Cerebellar cortex (tissue), 1 donor: Measurements from ENCODE around the gene CORT.
"Not testable (repeated sequence)": the region's sequence is repeated elsewhere in the genome, so short reads cannot be mapped to it uniquely, and the experiment has no call there.

Experiments used
- DNase-seq: peaks from one replicate; pipeline ENCODE4 v3.0.0-alpha.2; 2015; ENCODE audit warnings: low spot score

The CORT gene, protein sequence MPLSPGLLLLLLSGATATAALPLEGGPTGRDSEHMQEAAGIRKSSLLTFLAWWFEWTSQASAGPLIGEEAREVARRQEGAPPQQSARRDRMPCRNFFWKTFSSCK

DNA sequence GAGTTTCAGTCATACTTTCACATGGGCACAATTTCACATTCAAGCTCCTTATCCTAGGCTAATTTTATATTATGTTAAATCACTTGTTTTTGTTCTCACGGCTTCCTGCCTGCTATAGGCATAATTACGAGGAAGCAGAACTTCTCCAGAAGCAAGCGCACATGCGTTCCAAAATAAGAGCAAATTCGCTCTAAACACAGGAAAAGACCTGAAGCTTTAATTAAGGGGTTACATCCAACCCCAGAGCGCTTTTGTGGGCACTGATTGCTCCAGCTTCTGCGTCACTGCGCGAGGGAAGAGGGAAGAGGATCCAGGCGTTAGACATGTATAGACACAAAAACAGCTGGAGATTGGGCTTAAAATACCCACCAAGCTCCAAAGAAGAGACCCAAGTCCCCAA lies at the start of gene CORT:
Gene CORT (plus strand): TSS at position 281 of the 400 bp plus-strand sequence. CDS start 193 bp downstream, outside the sequence.
- no peak for DNase-seq

DNA sequence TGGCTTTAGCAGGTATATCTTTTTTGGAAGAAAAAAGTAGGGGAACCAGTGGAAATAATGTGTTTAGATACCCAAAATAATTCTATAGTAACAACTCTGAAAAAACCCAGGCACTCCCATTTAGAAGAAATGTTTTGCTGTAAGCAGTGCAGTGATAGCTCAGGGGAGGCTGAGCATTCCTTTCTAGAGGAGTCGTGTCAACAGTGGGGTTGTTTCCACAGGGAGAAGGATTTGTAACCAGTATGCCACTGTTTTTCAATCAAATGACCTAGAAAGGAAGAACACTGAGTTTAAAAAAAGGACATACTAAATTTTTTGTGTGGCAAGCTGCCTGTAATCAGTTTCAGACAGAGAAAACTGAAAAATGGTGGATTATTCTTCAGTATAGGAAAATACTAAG lies 48.5 kb upstream of the CORT start:
- DNase-seq = no peak

DNA sequence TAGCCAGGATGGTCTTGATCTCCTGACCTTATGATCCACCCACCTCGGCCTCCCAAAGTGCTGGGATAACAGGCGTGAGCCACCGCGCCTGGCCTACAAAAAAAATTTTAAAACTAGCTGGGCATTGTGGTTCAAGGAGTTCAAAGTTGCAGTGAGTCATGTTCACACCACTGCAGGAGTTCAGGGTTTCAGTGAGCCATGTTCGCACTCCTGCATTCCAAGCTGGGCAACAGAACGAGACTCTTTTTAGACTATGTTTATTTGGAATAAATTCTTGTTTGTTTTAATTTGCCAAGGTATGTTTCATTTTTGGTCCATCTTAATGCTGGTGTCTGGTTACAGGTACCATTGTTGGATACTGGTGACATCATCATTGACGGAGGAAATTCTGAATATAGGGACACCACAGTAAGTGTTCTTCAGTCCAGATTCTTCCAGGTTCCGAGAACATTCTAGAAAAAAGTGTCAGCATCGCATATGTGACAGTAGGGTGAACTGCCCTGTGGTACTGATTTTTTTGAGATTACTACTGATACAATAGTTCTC lies 47.0 kb upstream of the CORT start:
- no peak for DNase-seq

DNA sequence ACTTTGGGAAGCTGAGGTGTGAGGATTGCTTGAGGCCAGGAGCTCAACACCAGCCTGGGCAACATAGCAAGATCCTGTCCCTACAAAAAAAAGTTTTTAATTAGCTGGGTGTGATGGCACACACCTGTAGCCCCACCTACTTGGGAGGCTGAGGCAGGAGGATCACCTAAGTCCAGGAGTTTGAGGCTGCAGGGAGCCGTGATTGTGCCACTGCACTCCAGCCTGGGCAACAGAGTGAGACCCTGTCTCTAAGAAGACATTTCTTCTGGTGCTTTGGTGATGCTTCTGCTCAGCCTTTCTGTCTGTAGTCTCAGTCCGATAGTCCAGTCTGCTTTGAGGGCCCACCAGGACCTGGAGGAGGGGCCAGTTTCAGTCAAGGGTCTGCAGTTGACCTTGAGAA lies 42.6 kb upstream of the CORT start:
- DNase-seq = no peak

- no peak for DNase-seq
These were observed 34.5 kb upstream of the CORT start for GRCh38 chr1:10415211-10415930.

GRCh38 chr1:10415967-10416366 lies 33.9 kb upstream of the CORT start:
- DNase-seq = not testable (repeated sequence)

- DNase-seq = not testable (repeated sequence)
These were observed 31.1 kb upstream of the CORT start for GRCh38 chr1:10418741-10419140.

DNA sequence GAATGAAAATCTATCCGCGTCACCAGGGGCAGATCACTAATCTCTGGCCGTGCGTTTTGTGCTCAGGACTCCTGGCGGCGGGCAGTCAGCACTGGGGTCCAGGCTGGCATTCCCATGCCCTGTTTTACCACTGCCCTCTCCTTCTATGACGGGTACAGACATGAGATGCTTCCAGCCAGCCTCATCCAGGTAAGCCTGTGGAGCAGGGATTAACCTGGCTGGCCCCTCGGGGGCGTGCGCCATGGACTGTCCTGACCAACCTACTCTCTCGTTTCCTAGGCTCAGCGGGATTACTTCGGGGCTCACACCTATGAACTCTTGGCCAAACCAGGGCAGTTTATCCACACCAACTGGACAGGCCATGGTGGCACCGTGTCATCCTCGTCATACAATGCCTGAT lies 30.5 kb upstream of the CORT start:
- no peak for DNase-seq

DNA sequence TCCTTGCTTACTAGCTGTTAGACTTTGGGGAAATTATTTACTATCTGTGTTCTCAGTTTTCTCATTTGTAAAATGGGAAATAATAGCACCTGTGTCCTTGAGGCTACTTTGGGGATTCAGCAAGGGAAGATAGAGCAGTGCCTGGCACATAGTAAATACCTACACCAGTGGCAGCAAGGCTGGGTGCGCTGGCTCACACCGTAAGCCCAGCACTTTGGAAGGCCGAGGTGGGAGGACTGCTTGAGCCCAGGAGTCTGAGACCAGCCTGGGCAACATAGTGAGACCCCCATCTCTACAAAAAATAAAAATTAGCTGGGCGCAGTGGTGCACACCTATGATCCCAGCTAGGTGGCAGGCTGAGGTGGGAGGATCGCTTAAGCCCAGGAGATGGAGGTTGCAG lies 28.2 kb upstream of the CORT start:
- DNase-seq = no peak

DNA sequence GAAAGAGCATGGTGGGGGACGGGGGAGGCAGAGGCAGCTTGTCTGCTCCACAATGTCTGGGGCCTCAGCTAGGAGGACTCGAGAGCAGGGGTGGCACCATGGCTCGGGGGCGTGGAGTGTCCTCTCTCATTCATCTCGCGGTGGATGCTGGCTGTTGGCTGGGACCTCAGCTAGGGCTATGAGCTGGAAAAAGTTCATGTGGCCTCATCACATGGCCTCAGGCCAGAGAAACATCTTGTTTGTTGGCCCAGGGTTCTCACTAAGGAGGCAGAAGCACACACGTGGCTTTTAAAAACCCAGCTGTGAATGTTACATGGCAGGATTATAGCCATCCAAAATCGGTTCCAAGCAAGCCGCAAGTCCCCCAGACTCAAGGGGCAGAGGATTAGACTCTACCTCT lies 25.8 kb upstream of the CORT start:
- no peak for DNase-seq

GRCh38 chr1:10424651-10425050 lies 25.2 kb upstream of the CORT start:
- DNase-seq = no peak

DNA sequence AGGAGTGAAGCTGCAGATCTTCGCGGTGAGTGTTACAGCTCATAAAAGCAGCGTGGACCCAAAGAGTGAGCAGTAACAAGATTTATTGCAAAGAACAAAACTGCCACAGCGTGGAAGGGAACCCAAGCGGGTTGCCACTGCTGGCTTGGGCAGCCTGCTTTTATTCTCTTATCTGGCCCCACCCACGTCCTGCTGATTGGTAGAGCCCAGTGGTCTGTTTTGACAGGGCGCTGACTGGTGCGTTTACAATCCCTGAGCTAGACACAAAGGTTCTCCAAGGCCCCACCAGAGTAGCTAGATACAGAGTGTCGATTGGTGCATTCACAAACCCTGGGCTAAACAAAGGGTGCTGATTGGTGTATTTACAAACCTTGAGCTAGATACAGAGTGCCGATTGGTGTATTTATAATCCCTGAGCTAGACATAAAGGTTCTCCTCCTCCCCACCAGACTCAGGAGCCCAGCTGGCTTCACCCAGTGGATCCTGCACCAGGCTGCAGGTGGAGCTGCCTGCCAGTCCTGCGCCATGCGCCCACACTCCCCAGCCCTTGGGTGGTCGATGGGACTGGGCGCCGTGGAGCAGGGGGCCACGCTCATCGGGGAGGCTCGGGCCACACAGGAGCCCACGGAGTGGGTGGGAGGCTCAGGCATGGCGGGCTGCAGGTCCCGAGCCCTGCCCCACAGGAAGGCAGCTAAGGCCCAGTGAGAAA lies 23.9 kb upstream of the CORT start:
- DNase-seq = not testable (repeated sequence)

GRCh38 chr1:10426535-10426848 lies 23.3 kb upstream of the CORT start:
- not testable (repeated sequence) for DNase-seq

GRCh38 chr1:10428984-10429383 lies 20.8 kb upstream of the CORT start:
- DNase-seq = no peak

- DNase-seq = no peak
These were observed 20.0 kb upstream of the CORT start for GRCh38 chr1:10429868-10430215.

DNA sequence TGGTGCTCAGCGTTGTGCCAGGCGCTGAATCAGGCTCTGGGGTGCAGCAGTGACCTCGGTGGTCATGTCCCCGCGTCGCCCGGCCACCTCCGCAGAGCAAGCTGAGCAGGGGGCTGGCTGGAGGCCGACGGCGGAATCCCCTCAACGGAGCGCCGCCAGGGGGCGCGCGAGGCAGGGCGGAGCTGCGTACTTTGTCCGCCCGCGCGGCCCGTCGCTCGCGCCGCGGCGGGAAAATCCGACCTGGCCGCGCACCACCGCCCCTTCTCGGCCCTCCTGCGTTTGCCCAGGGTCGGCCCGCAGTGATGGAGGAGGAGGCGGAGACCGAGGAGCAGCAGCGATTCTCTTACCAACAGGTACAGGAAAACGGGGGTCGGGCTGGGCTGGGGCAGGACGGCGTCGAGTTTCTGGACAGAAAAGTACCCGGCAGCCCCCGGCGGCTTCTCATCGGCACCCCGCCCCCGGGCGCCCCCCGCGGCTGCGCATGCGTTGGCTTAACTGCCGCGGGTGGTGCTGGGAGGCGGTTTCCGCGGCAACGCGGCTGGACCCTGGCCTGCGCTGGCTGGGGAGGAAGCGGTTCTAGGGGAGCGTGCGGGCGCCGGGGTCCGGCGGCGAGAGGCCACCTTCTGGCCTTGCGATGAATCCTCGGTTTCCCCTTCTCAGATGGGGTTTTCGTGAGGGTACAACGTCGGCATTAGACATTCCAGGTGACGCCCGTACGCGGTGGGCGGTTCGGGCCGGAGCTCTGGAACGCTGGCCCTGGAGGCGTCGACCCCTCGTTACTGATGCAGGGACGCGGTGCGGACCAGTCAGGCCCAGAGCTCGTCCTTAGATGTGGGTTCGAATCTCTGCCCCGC lies 19.4 kb upstream of the CORT start, which contains the start of gene CENPS:
Gene CENPS (plus strand): TSS at position 218 of the 854 bp plus-strand sequence. CDS start 85 bp downstream, at position 303.
- DNase-seq = peak; percentile 83

DNA sequence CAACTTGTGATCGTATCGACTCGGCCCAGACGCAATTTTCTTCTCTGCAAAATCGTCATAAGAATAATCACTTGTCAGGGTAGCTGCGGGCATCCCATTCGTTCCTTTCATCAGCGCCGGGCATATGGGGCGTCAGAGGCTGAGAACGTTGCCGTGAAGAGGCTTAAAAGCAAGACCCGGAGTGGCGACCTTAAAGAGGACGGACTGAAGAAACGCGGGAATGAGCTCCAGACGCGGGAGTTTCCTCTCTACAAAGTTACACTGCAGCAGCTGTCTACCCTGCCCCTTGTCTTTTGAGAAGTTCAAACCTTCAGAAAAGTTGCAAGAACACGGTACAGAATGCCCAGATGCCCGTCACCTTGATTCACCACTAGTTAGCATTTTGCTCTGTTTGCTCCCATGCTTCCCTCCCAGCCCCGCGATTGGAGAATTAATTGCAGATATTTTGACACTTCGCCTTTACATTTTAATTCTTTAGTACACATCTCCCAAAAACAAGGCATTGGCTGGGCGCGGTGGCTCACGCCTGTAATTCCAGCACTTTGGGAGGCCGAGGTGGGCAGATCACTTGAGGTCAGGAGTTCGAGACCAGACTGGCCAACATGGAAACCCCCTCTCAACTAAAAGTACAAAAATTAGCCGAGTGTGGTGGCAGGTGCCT lies 18.6 kb upstream of the CORT start:
- no peak for DNase-seq

DNA sequence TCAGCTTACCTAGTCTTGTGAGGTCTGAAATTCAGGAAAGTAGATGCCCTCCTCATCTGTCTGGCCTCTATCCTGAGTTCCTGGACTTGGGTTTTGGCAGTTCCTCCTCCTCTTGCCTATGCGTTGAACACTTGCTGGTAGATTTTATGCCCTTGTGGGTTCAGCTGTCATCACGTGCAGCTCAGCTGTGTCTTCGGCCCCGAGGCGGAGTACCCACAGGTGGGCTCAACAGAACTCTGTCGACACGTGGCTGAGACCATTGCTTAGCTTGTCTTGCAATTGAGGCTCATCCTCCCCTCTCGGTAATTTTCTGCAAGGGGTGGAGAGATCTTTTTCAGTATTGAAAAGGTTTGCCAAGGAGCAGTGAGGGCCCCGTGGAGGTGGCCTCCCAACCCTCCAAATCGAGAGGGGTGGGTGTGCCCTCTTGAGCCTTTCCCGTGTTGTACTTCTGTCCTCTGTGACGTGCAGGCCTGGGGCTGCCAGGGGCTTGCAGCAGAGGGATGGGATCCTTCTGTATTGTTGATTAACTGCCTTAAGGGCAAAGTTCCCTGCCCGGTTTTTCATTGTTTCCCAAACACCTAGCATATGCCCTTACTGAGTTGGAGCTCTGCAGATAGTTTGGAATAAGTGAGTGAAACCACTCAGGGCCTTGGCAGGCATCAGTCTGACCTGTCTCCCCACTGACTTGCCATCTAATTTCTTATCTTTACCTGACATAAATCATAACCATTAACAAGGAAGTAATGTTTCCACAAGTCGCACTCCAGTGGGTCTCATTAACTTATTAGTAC lies 16.7 kb upstream of the CORT start:
- DNase-seq = no peak

DNA sequence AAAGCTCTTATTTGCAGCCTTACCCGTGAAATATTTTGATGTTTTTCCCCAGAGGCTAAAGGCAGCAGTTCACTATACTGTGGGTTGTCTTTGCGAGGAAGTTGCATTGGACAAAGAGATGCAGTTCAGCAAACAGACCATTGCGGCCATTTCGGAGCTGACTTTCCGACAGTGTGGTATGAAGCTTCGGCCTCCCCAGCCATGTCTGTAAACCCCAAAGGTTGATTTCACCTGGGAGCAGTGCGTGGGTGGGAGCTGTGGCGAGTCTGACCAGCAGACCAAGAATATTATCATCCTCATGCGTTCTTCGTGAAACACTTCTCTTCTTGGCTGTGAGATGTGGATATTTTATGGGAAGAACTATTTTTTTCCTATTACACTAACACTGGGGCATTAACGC lies 16.0 kb upstream of the CORT start:
- no peak for DNase-seq

DNA sequence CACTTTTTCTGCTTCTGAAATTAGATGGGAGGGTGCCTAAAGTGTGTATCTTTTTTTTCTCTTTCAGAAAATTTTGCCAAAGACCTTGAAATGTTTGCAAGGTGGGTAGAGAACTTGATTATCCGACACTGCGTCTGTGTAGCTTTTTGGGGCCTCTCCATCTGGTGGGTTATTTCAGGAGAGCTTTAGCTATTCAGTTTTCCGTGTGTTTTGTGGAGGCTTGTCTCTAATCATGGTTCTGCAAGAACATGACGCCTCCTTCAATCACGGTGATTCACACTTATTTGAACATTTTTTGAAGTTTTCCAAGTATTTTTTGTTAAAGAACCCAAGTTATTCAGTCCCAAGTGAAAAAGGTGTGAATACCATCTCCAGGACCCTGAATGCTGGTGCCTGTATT lies 15.2 kb upstream of the CORT start:
- no peak for DNase-seq

GRCh38 chr1:10437052-10437451 lies 12.8 kb upstream of the CORT start:
- no peak for DNase-seq
